ENCODE results near the gene SAMD10. TPM values are rescaled to one million over a fixed set of nuclear protein-coding genes. Genes with fewer than 3 reads are reported as not detected.

The SAMD10 gene
- total RNA-seq, 2 donors from 2014 or later, result 3.1 to 3.7 TPM

GRCh38 chr20:63970714-63971431 lies 8.6 kb downstream of the SAMD10 start:
- no peak for DNase-seq (ENCODE audit: low spot score)
- Histone ChIP-seq H3K4me3 (no peak overlapping the region), H3K36me3 (peaks cover 7% of the 10 kb centered on the region), H3K27ac (no peak overlapping the region), H3K4me1 (peaks cover 0 to 25% of the 10 kb centered on the region in 2 donors), H3K9me3 (no peaks in the 10 kb centered on the region), H3K27me3 (no peaks in the 10 kb centered on the region)
- TF ChIP-seq, protein P1, sequence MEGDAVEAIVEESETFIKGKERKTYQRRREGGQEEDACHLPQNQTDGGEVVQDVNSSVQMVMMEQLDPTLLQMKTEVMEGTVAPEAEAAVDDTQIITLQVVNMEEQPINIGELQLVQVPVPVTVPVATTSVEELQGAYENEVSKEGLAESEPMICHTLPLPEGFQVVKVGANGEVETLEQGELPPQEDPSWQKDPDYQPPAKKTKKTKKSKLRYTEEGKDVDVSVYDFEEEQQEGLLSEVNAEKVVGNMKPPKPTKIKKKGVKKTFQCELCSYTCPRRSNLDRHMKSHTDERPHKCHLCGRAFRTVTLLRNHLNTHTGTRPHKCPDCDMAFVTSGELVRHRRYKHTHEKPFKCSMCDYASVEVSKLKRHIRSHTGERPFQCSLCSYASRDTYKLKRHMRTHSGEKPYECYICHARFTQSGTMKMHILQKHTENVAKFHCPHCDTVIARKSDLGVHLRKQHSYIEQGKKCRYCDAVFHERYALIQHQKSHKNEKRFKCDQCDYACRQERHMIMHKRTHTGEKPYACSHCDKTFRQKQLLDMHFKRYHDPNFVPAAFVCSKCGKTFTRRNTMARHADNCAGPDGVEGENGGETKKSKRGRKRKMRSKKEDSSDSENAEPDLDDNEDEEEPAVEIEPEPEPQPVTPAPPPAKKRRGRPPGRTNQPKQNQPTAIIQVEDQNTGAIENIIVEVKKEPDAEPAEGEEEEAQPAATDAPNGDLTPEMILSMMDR (IDR thresholded peaks at IDR 0.05), result no peak

- H3K4me1 ChIP-seq, result peaks cover 0 to 25% of the 10 kb centered on the region in 2 donors
These were observed 9.4 kb downstream of the SAMD10 start, which contains the start of gene ZNF512B for GRCh38 chr20:63969838-63970713. TSS of gene ZNF512B (minus strand) at chr20:63969930. CDS start at chr20:63967950, 1,980 bp downstream.

DNA sequence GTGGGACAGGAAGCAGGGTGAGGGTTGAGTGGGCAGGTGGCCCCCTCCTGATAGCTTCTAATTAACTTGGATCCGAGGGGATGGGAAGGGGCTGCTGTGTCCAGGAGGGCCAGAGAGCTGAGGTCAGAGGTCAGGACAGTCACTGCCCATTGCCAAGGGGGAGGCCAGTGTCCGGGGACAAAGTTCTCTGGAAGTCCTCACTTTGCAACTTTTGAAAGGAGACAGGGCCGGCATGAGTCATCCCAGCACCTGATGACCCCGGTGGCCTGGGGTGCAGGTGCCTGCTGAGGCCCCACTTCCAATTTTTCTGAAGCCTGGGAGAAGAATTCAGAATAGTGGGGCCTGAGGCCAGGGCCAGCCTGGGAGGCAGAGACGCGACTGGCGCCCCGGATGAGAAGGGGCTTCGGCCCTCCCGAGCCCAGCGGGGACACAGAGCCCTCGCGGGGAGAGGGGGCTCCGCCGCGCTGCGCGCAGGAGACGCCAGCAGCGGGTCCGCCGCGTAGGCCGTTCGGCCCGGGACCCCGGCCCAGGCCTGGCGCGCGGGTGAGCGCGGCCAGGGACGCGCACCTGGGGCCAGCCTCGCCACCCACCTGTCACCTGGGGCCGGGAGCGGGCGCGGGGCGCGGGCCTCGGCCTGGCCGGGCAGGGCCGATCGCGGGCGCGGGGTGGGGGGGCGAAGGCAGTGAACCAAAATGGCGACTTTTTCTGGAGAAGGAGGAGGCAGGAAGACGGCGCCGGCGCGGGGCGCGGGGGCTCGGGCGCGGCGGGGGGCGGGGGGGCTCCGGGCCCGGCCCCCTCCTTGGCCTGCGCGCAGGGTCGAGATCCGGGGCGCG lies 10.3 kb downstream of the SAMD10 start:
- Histone ChIP-seq H3K4me3 (peak overlapping the region; percentile 48 to 66), H3K9me3 (no peaks in the 10 kb centered on the region), H3K27ac (peak overlapping the region; percentile 62 to 70), H3K36me3 (peaks cover 7% of the 10 kb centered on the region), H3K4me1 (peaks cover 0 to 25% of the 10 kb centered on the region in 2 donors), H3K27me3 (no peaks in the 10 kb centered on the region)
- TF ChIP-seq, protein P1 (IDR thresholded peaks at IDR 0.05), result no peak
- DNase-seq (ENCODE audit: low spot score), result peak; percentile 58

More at GRCh38 chr20:63969838-63970713, 9.4 kb downstream of the SAMD10 start, which contains the start of gene ZNF512B:
- Histone ChIP-seq H3K27me3 (no peaks in the 10 kb centered on the region), H3K9me3 (no peaks in the 10 kb centered on the region), H3K27ac (peak within 1 kb of the TSS; percentile 62 to 70), H3K36me3 (peaks cover 7% of the 10 kb centered on the region), H3K4me3 (peak within 1 kb of the TSS; percentile 48 to 66)
- TF ChIP-seq, protein P1 (IDR thresholded peaks at IDR 0.05), result no peak
- no peak for DNase-seq (ENCODE audit: low spot score)

DNA sequence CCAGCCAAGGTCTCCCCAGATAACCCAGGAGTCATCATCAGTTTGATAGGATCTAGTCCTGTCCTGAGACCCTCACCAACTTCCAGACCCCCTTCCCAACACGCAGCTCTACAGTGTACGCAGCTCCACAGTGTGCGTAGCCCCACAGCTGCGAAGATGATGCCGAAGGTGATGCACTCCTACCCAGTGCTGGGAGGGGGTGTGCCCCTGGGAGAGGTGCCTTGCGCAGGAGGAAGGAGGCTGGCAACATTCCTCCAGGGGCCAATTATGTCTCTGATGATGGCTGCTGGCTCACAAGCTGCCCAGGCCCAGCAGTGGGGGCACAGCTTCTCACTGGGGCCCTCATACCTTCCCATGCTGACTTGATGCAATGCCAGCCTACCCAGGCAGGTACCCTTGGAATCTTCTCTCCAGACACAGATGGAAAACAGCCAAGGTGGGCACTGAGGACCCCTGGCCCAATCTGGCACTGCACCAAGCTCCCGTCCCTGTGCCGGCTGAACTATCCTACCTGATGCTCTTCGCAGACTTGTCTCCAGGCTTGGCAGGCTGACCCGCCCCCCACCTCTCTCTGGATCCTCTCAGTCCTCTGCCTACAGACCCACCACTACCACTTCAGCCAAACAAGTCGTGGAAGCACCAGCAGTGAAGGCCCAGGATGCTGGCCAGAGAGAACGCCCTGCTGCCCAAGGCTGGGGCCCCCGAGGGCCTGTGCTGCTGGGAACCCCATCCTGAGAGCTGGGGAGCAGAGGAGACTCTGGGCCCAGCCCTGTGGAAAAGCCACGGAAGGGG lies 11.1 kb downstream of the SAMD10 start:
- peak overlapping the region in 1 of 2 donors; percentile 66 for H3K4me3 ChIP-seq
- H3K27me3 ChIP-seq, result no peaks in the 10 kb centered on the region
- H3K9me3 ChIP-seq, result no peaks in the 10 kb centered on the region
- H3K36me3 ChIP-seq, result peaks cover 13% of the 10 kb centered on the region
- peaks cover 0 to 21% of the 10 kb centered on the region in 2 donors for H3K4me1 ChIP-seq
- TF ChIP-seq, protein P1 (IDR thresholded peaks at IDR 0.05), result no peak
- DNase-seq (ENCODE audit: low spot score), result no peak
- H3K27ac ChIP-seq, result peak overlapping the region in 1 of 2 donors; percentile 62
